HFFc6 (cell line): ENCODE results near the gene BTG2. TPM values are rescaled to one million over a fixed set of nuclear protein-coding genes. Genes with fewer than 3 reads are reported as not detected.

Experiments
- DNase-seq: peaks from one replicate; pipeline ENCODE4 v3.0.0-alpha.2; 2018
- H3K27ac Mint-ChIP-seq: 2 replicates; pipeline ENCODE4 v1.8.0; 2020; ENCODE audit warnings: mild to moderate bottlenecking, mixed read lengths
- H3K27me3 Mint-ChIP-seq: 2 replicates; pipeline ENCODE4 v1.8.0; 2021; ENCODE audit warnings: mild to moderate bottlenecking, moderate library complexity, mixed read lengths; ENCODE audit not compliant: insufficient read depth
- H3K36me3 Mint-ChIP-seq: 2 replicates; pipeline ENCODE4 v1.8.0; 2021; ENCODE audit warnings: low read depth, mixed read lengths
- H3K4me1 Mint-ChIP-seq: 2 replicates; pipeline ENCODE4 v1.8.0; 2020; ENCODE audit warnings: low read depth, mixed read lengths
- H3K4me3 Mint-ChIP-seq: 2 replicates; pipeline ENCODE4 v1.8.0; 2020; ENCODE audit warnings: mild to moderate bottlenecking, moderate library complexity, mixed read lengths
- H3K9me3 Mint-ChIP-seq: 2 replicates; pipeline ENCODE4 v1.8.0; 2020; ENCODE audit warnings: mild to moderate bottlenecking, mixed read lengths
- total RNA-seq, 6 experiments: library from RNA; stranded (reverse); fragmentation: NEBNext Ultra II Directional; extraction: Animal tissue kit (Norgen Biotek cat#: 25700); gene quantifications; 2 replicates in 1 of 6; 3 replicates in 5 of 6; pipeline ENCODE4 v1.2.3, GENCODE V29; 2021
- TF ChIP-seq, protein P1 (sequence below): fragments of 200-600 bp; sonication (generic); IDR thresholded peaks from 2 replicates; pipeline ENCODE4 v1.5.0; 2021; ENCODE audit warnings: antibody characterized with exemption, mild to moderate bottlenecking

BTG2 gene
- total RNA-seq, 6 experiments from 2014 or later: 12.7 to 18.5 (median 13.7) TPM

DNA sequence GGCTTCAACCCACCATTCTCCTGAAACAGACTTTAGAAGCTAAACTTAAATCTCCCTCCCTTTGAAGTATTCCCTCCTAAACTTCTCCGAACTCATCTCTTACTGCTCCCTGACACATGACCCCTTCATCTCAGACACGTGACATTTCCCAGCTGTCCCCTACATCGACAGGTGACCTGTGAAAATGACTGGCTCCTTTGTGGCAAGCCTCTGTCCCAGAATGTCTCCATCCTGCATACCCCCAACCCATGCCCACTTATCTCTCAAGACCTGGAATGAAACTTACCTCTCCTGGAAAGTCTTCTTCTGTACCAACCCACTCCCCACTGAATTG lies 41.4 kb downstream of the BTG2 start:
- H3K27ac Mint-ChIP-seq: no peak overlapping the region
- no peak for DNase-seq

DNA sequence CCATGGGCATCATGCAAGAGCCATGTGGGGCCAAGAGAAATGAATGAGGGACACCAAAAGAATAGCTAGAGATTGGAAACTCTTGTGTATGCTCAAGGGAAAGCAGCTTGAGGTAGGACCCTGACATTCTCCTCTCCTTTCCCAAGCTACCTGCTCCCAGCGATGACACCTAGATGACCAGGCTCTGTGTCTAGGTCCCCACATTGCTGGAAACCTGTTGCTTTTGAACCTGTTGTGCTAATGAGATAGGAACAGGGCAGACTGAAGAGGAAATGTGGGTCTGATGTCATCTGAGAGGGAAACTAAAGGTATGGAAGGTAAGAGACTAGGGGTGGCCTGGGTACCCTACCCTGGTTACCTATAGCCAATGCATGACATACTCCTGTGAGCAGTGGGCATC lies 43.8 kb downstream of the BTG2 start:
- Mint-ChIP-seq H3K27me3 (peaks cover 63% of the 10 kb centered on the region), H3K27ac (no peak overlapping the region), H3K9me3 (no peaks in the 10 kb centered on the region), H3K4me3 (no peak overlapping the region), H3K4me1 (peaks cover 5% of the 10 kb centered on the region), H3K36me3 (no peaks in the 10 kb centered on the region)
- TF ChIP-seq, protein P1, sequence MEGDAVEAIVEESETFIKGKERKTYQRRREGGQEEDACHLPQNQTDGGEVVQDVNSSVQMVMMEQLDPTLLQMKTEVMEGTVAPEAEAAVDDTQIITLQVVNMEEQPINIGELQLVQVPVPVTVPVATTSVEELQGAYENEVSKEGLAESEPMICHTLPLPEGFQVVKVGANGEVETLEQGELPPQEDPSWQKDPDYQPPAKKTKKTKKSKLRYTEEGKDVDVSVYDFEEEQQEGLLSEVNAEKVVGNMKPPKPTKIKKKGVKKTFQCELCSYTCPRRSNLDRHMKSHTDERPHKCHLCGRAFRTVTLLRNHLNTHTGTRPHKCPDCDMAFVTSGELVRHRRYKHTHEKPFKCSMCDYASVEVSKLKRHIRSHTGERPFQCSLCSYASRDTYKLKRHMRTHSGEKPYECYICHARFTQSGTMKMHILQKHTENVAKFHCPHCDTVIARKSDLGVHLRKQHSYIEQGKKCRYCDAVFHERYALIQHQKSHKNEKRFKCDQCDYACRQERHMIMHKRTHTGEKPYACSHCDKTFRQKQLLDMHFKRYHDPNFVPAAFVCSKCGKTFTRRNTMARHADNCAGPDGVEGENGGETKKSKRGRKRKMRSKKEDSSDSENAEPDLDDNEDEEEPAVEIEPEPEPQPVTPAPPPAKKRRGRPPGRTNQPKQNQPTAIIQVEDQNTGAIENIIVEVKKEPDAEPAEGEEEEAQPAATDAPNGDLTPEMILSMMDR: no peak
- DNase-seq: no peak

More for the DNA sequence above, 41.4 kb downstream of the BTG2 start:
- Mint-ChIP-seq H3K4me1 (no peaks in the 10 kb centered on the region), H3K27me3 (peaks cover 71% of the 10 kb centered on the region), H3K36me3 (no peaks in the 10 kb centered on the region), H3K9me3 (no peaks in the 10 kb centered on the region), H3K4me3 (no peak overlapping the region)
- TF ChIP-seq, protein P1: no peak

DNA sequence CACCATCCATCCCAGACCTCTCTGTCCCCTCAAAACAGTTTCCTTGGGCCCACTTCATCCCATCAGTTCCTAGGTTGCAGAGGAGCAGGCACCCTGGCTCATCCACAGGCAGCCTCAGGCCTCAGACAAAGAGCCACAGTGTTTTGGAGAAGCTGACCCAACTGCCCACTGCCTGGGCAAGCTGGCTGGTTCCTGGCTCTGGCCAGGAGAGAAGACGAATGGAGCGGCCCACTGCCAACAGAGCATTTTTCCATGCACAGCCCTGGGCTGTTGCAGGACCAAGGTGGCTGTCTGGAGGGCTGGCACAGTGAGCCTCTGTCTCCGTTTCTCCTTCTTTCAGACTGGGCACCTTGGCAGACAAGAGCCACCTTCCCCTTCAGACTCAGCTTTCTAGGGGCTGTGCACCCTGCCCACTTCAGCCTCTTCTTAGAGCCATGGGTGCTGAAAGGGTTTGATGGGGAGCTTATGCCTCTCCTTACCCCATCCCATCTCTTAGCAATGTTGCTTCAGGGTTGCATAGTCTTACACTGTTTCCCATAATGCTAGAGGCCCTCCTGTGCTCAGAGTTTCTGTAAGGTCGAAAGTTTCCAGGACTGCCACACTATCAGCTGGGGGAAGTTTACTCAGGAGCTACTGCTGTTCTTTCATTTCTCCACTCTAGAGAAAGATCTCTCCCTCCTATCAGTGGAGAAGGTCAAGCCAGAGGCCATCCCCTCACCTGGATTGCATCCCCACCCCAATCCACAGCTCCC lies 44.6 kb downstream of the BTG2 start:
- H3K4me3 Mint-ChIP-seq: no peak overlapping the region
- no peak overlapping the region for H3K27ac Mint-ChIP-seq
- H3K4me1 Mint-ChIP-seq: peaks cover 11% of the 10 kb centered on the region
- TF ChIP-seq, protein P1: no peak
- H3K27me3 Mint-ChIP-seq: peaks cover 63% of the 10 kb centered on the region
- no peaks in the 10 kb centered on the region for H3K9me3 Mint-ChIP-seq
- DNase-seq: no peak
- H3K36me3 Mint-ChIP-seq: no peaks in the 10 kb centered on the region

DNA sequence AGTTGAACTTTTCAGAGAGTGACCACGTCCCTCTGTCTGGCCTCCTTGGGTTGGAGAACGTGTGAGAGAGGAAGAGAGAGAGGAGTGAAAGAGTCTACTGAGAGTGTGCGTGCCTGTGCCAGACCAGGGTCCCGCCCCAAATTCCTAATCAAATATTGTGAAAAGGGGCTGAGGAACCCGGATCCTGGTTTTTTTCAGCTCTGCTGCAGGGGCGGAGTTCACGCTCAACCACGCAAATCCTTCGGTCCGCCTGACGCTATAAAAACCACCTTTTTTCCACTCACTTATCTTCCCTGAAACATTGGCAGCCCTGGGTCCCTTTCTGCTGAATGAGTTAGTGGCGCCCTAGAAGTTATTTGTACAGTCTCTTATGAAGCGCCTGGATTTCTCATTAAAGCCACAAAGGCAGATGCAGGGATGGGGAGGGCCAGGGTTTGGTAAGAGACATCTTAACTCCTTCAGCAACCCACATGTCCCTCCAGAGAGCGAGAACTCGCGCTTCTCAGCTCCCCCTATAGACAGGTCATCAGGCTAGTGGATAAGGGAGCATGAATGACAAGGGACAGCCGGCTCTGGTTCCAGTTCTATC lies 45.8 kb downstream of the BTG2 start, which contains the start of gene FMOD:
TSS of gene FMOD (minus strand) at position 86 of the 589 bp plus-strand sequence. CDS start 2,852 bp downstream, outside the sequence.
- Mint-ChIP-seq H3K27me3 (peaks cover 51% of the 10 kb centered on the region), H3K27ac (no peak within 1 kb of the TSS)
- DNase-seq: no peak

DNA sequence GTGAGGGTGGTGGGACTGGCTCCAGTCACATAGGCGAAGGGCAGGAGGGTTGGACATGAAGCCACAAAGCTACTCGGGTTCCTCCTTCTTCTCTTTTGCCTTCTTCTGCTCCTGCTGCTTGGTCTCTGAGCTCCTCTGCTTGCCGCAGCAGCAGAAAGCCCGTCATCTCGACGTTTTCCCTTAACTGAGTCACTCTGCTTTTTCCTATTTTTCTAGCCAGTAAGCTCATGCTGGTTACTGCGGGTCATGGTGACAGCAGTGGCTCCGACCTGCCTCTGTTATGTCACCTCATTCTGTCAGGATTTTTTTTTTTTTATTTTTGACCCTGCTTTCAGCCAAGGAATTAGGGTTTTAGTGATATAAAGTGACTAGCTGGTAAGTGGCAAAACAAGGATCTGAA lies 48.2 kb downstream of the BTG2 start:
- H3K9me3 Mint-ChIP-seq: no peaks in the 10 kb centered on the region
- H3K4me1 Mint-ChIP-seq: peaks cover 11% of the 10 kb centered on the region
- TF ChIP-seq, protein P1: no peak
- no peaks in the 10 kb centered on the region for H3K36me3 Mint-ChIP-seq
- H3K27me3 Mint-ChIP-seq: peaks cover 36% of the 10 kb centered on the region
- no peak overlapping the region for H3K27ac Mint-ChIP-seq
- no peak for DNase-seq
- no peak overlapping the region for H3K4me3 Mint-ChIP-seq

More for the DNA sequence above, 45.8 kb downstream of the BTG2 start, which contains the start of gene FMOD:
- TF ChIP-seq, protein P1: peak; percentile 23; the same call in 1 of the 2 replicates
- peaks cover 11% of the 10 kb centered on the region for H3K4me1 Mint-ChIP-seq
- peak within 1 kb of the TSS; percentile 63 for H3K4me3 Mint-ChIP-seq
- H3K36me3 Mint-ChIP-seq: no peaks in the 10 kb centered on the region
- H3K9me3 Mint-ChIP-seq: no peaks in the 10 kb centered on the region
